Neutrophil (primary cell): ENCODE data around the gene REV3L.
A peak's percentile ranks its signal among the peaks of the same experiment; 100 is the strongest.

Source experiments
- H3K27ac ChIP-seq: fragments of 200-600 bp; sonication (generic); 2 replicates; pipeline ENCODE4 v1.5.1; 2016; ENCODE audit warnings: mild to moderate bottlenecking, moderate library complexity
- H3K27me3 ChIP-seq: fragments of 200-600 bp; sonication (generic); 2 replicates; pipeline ENCODE4 v1.6.0; 2016; ENCODE audit warnings: mild to moderate bottlenecking
- H3K36me3 ChIP-seq: fragments of 200-600 bp; sonication (generic); 2 replicates; pipeline ENCODE4 v1.5.1; 2017
- H3K4me1 ChIP-seq, 2 experiments: fragments of 200-600 bp in 1 of 2; sonication (generic) in 1 of 2; 1 replicate in 1 of 2; 2 replicates in 1 of 2; pipeline versions ENCODE4 v1.5.1 to v1.6.1; 2013 to 2016; ENCODE audit warnings: low read depth in 1 of 2, low read length in 1 of 2, mild to moderate bottlenecking in 1 of 2, moderate library complexity in 1 of 2; ENCODE audit not compliant: control insufficient read depth in 1 of 2, insufficient read depth in 1 of 2
- H3K4me3 ChIP-seq, 2 experiments: fragments of 200-600 bp in 1 of 2; sonication (generic) in 1 of 2; 1 replicate in 1 of 2; 2 replicates in 1 of 2; pipeline ENCODE4 v1.5.1; 2013 to 2016; ENCODE audit warnings: low read depth in 1 of 2, low read length in 1 of 2, mild to moderate bottlenecking in 1 of 2, moderate library complexity in 1 of 2
- H3K9me3 ChIP-seq: fragments of 200-600 bp; sonication (generic); 2 replicates; pipeline ENCODE4 v1.5.1; 2016
- TF ChIP-seq, protein P1 (sequence below): fragments of 200-600 bp; sonication (generic); IDR thresholded peaks from 2 replicates; pipeline ENCODE4 v1.5.1; 2016; ENCODE audit warnings: antibody characterized with exemption

The REV3L gene

DNA sequence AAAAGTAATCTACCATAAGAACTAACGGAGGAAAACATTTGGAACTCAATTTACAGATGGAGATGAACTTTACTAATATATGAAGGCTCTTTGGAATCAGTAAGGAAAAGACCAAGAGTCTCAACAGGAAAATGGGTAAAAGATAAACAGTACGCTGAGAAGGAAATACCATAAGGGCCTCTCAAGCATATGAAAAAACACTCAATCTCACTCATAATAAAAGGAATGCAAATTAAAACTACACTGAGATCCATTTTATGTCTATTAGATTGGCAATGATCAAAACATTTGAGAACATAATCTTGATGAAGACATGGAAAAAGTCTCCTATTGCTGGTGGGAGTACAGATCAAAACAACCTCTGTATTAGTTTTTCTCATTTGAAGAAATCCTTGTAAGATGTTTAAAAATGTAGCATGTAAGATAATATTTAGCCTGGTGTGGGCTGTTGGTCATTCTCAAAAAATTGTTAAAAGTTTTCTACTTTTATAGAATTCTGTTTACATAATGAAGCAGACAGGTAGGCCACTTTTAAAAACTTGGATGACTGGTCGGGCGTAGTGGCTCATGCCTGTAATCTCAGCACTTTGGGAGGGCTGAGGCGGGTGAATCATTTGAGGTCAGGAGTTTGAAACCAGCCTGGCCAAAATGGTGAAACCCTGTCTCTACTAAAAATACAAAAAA lies 14.5 kb downstream of the REV3L start:
- TF ChIP-seq, protein P1, sequence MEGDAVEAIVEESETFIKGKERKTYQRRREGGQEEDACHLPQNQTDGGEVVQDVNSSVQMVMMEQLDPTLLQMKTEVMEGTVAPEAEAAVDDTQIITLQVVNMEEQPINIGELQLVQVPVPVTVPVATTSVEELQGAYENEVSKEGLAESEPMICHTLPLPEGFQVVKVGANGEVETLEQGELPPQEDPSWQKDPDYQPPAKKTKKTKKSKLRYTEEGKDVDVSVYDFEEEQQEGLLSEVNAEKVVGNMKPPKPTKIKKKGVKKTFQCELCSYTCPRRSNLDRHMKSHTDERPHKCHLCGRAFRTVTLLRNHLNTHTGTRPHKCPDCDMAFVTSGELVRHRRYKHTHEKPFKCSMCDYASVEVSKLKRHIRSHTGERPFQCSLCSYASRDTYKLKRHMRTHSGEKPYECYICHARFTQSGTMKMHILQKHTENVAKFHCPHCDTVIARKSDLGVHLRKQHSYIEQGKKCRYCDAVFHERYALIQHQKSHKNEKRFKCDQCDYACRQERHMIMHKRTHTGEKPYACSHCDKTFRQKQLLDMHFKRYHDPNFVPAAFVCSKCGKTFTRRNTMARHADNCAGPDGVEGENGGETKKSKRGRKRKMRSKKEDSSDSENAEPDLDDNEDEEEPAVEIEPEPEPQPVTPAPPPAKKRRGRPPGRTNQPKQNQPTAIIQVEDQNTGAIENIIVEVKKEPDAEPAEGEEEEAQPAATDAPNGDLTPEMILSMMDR, result no peak
- Histone ChIP-seq H3K27me3 (no peaks in the 10 kb centered on the region), H3K4me3 (no peak overlapping the region), H3K9me3 (no peaks in the 10 kb centered on the region), H3K36me3 (peaks cover 4% of the 10 kb centered on the region), H3K4me1 (no peaks in the 10 kb centered on the region), H3K27ac (no peak overlapping the region)

DNA sequence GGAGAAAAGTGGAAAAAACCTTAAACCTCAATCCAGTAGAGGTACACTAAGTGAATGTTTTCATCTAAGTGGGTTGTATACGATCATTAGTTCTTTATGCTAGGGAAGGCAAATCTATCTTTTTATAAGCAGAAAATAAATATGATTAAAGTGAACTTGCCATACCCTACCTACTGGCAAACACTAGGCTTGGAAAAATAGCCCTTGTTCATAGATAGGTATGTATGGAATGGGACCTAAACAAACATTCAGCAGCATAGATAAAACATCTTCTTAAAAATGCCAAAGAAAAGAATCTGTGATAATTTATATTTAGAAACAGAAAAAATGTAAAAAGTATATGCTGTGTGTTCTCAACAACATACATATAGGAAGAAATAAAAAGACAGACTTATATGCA lies 18.8 kb downstream of the REV3L start:
- Histone ChIP-seq H3K4me3 (no peak overlapping the region), H3K27ac (no peak overlapping the region), H3K27me3 (no peaks in the 10 kb centered on the region), H3K4me1 (peaks cover 5 to 6% of the 10 kb centered on the region in 2 experiments), H3K9me3 (no peaks in the 10 kb centered on the region), H3K36me3 (peaks cover 4% of the 10 kb centered on the region)
- TF ChIP-seq, protein P1, result no peak

DNA sequence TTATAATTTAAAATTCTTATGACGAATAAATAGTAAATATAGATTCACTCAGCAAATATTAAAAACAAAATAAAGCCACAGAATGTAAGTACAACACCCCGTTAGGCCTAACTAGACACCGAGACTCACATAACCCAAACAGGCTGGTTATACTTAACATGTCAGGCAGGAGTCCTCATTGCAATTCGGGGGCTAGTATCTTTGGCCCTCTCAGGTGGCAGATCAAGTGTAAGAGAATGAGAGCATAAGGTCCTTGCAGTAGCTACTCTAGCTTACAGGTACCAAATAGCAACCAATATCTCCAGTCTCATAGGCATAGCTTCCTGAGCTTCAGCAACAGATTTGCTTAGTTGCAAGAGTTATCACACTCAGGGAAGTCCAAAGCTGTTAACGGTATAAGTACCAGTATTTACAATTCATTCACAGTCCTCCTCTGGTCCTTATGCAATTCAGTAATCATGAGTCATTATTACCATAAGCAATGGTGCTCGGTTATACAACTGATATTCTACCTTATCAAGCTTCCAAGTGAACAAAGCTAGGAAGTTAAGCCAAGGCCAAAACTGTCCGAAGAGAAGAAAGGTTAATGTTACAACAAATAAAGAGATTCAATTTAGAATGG lies 20.1 kb downstream of the REV3L start:
- H3K4me1 ChIP-seq, result peaks cover 5 to 6% of the 10 kb centered on the region in 2 experiments
- peaks cover 4% of the 10 kb centered on the region for H3K36me3 ChIP-seq
- no peaks in the 10 kb centered on the region for H3K9me3 ChIP-seq
- no peak overlapping the region for H3K27ac ChIP-seq
- no peaks in the 10 kb centered on the region for H3K27me3 ChIP-seq
- TF ChIP-seq, protein P1, result no peak
- H3K4me3 ChIP-seq, result no peak overlapping the region

DNA sequence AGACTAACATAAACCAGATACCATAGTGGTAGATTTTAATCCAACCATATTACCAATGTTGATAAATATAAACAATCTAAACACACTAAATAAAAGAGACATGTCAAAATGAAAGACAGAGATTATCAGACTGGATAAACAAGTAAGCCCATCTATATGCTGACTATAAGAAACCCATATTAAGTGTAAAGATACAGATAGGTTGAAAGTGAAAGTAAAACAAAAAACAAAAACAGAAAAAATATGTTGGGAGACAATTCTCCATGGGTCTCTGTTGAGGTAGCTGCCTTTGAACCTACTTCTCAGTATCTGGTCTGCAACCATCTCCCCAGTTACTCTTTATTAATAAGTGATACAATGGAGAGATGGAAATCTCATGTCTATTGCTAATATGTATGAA lies 21.2 kb downstream of the REV3L start:
- Histone ChIP-seq H3K4me1 (peaks cover 5 to 6% of the 10 kb centered on the region in 2 experiments), H3K27ac (peak overlapping the region; percentile 37), H3K27me3 (no peaks in the 10 kb centered on the region), H3K4me3 (no peak overlapping the region), H3K36me3 (no peaks in the 10 kb centered on the region), H3K9me3 (no peaks in the 10 kb centered on the region)
- TF ChIP-seq, protein P1, result no peak

DNA sequence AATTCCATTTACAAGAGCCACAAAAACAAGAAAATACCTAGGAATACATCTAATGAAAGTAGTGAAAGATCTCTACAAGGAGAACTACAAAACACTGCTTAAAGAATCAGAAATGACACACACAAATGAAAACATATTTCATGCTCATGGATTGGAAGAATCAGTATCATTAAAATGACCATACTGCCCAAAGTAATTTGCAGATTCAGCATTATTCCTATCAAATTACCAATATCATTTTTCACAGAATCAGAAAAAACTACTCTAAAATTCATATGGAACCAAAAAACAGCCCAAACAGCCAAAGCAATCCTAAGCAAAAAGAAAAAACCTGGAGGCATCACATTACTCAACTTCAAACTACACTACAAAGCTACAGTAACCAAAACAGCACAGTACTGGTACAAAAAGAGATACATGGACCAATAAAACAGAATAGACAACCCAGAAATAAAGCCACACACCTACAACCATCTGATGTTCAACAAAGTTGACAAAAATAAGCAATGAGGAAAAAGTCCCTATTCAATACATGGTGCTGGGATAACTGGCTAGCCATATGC lies 24.3 kb downstream of the REV3L start:
- Histone ChIP-seq H3K36me3 (no peaks in the 10 kb centered on the region), H3K4me1 (peaks cover 5 to 6% of the 10 kb centered on the region in 2 experiments), H3K9me3 (no peaks in the 10 kb centered on the region), H3K4me3 (no peak overlapping the region), H3K27me3 (no peaks in the 10 kb centered on the region), H3K27ac (no peak overlapping the region)
- TF ChIP-seq, protein P1, result no peak
